GM12874 (cell line): ENCODE data around the gene ZFP62.
A peak's percentile ranks its signal among the peaks of the same experiment; 100 is the strongest.

Experiments
- CTCF ChIP-seq: IDR thresholded peaks from 2 replicates; pipeline ENCODE4 v1.5.1; 2011; ENCODE audit warnings: low read depth, mild to moderate bottlenecking, control low read depth, low read length, moderate library complexity; ENCODE audit not compliant: insufficient read depth

The ZFP62 gene

GRCh38 chr5:180815293-180815917 lies 45.7 kb downstream of the ZFP62 start:
- no peak for TF ChIP-seq CTCF

- TF ChIP-seq CTCF = peak; percentile 37; the same call in 1 of the 2 replicates
Observed at GRCh38 chr5:180813420-180813819, 47.7 kb downstream of the ZFP62 start.

GRCh38 chr5:180811623-180812124 lies 49.4 kb downstream of the ZFP62 start:
- TF ChIP-seq CTCF = no peak

GRCh38 chr5:180810959-180811622 lies 50.0 kb downstream of the ZFP62 start:
- TF ChIP-seq CTCF = no peak

GRCh38 chr5:180810210-180810958 lies 50.7 kb downstream of the ZFP62 start:
- TF ChIP-seq CTCF = no peak

GRCh38 chr5:180809403-180810209 lies 51.5 kb downstream of the ZFP62 start:
- TF ChIP-seq CTCF = no peak
